SJCRH30 (cell line): ENCODE measurements around the gene USP34. TPM values are rescaled to one million over a fixed set of nuclear protein-coding genes. Genes with fewer than 3 reads are reported as not detected.
A peak's percentile ranks its signal among the peaks of the same experiment; 100 is the strongest.
"Not testable (repeated sequence)": the region's sequence is repeated elsewhere in the genome, so short reads cannot be mapped to it uniquely, and the experiment has no call there.

Experiments used
- DNase-seq, 2 experiments: peaks; one replicate each; pipeline ENCODE4 v3.0.0-alpha.2; 2015 to 2020
- H3K27ac ChIP-seq: fragments of 250-450 bp; sonication (Bioruptor Pico); 2 replicates; pipeline ENCODE4 v1.5.1; 2020; ENCODE audit warnings: mild to moderate bottlenecking, moderate library complexity
- H3K27me3 ChIP-seq: fragments of 250-450 bp; sonication (Bioruptor Pico); 2 replicates; pipeline ENCODE4 v1.5.1; 2020; ENCODE audit warnings: mild to moderate bottlenecking, moderate library complexity
- H3K36me3 ChIP-seq: fragments of 250-450 bp; sonication (Bioruptor Pico); 2 replicates; pipeline ENCODE4 v1.5.1; 2020; ENCODE audit warnings: mild to moderate bottlenecking, moderate library complexity
- H3K4me1 ChIP-seq: fragments of 250-450 bp; sonication (Bioruptor Pico); 2 replicates; pipeline ENCODE4 v1.5.1; 2020; ENCODE audit warnings: mild to moderate bottlenecking, moderate library complexity
- H3K4me3 ChIP-seq: fragments of 250-450 bp; sonication (Bioruptor Pico); 2 replicates; pipeline ENCODE4 v1.5.1; 2020; ENCODE audit warnings: mild to moderate bottlenecking, moderate library complexity
- H3K9me3 ChIP-seq: fragments of 250-450 bp; sonication (Bioruptor Pico); replicated peaks from 2 replicates; pipeline ENCODE4 v1.5.1; 2020; ENCODE audit warnings: mild to moderate bottlenecking, moderate library complexity
- total RNA-seq: library from RNA; depleted of rRNA; stranded (reverse); fragments of >200 nt; shearing (Covaris generic); gene quantifications from 2 replicates; pipeline ENCODE4 v1.2.3, GENCODE V29; 2014

The USP34 gene
- total RNA-seq, 1 experiment from 2014 or later, result 133 TPM

- no peak for DNase-seq
- no peaks in the 10 kb centered on the region for H3K27me3 ChIP-seq
- peaks cover 10% of the 10 kb centered on the region; the same call in 1 of the 2 replicates for H3K4me1 ChIP-seq
- no peak overlapping the region for H3K4me3 ChIP-seq
- H3K9me3 ChIP-seq, result no peaks in the 10 kb centered on the region
- H3K27ac ChIP-seq, result no peak overlapping the region
- peaks cover 55% of the 10 kb centered on the region for H3K36me3 ChIP-seq
These were observed 289.4 kb downstream of the USP34 start for GRCh38 chr2:61181382-61182058.

GRCh38 chr2:61180686-61181085, 290.2 kb downstream of the USP34 start:
- DNase-seq, result no peak
- Histone ChIP-seq H3K36me3 (peaks cover 47% of the 10 kb centered on the region), H3K27ac (no peak overlapping the region), H3K4me1 (peaks cover 10% of the 10 kb centered on the region; the same call in 1 of the 2 replicates), H3K27me3 (no peaks in the 10 kb centered on the region), H3K4me3 (no peak overlapping the region), H3K9me3 (no peaks in the 10 kb centered on the region)

GRCh38 chr2:61179701-61180639, 290.9 kb downstream of the USP34 start:
- no peak for DNase-seq
- Histone ChIP-seq H3K4me1 (peaks cover 10% of the 10 kb centered on the region; the same call in 1 of the 2 replicates), H3K27me3 (no peaks in the 10 kb centered on the region), H3K9me3 (no peaks in the 10 kb centered on the region), H3K4me3 (no peak overlapping the region), H3K36me3 (peaks cover 40% of the 10 kb centered on the region), H3K27ac (no peak overlapping the region)

- Histone ChIP-seq H3K9me3 (no peaks in the 10 kb centered on the region), H3K27ac (no peak overlapping the region), H3K4me3 (no peak overlapping the region), H3K36me3 (peaks cover 29% of the 10 kb centered on the region), H3K27me3 (no peaks in the 10 kb centered on the region), H3K4me1 (peaks cover 10% of the 10 kb centered on the region; the same call in 1 of the 2 replicates)
- DNase-seq, result peak in 1 of 2 experiments; percentile 37
These were observed 292.0 kb downstream of the USP34 start for GRCh38 chr2:61178603-61179545.

GRCh38 chr2:61177727-61178549, 292.9 kb downstream of the USP34 start:
- Histone ChIP-seq H3K4me3 (peak overlapping the region; percentile 81), H3K4me1 (peaks cover 10% of the 10 kb centered on the region; the same call in 1 of the 2 replicates), H3K27ac (peak overlapping the region; percentile 95), H3K36me3 (peaks cover 19% of the 10 kb centered on the region), H3K27me3 (no peaks in the 10 kb centered on the region), H3K9me3 (no peaks in the 10 kb centered on the region)
- DNase-seq, result peak; percentile 56 to 68

- Histone ChIP-seq H3K4me3 (peak overlapping the region; percentile 81), H3K27me3 (no peaks in the 10 kb centered on the region), H3K4me1 (peaks cover 10% of the 10 kb centered on the region; the same call in 1 of the 2 replicates), H3K27ac (peak overlapping the region; percentile 95), H3K36me3 (peaks cover 11% of the 10 kb centered on the region), H3K9me3 (no peaks in the 10 kb centered on the region)
- DNase-seq, result peak; percentile 94 to 97
These were observed 293.8 kb downstream of the USP34 start for GRCh38 chr2:61176755-61177726.

GRCh38 chr2:61175036-61175435, 295.9 kb downstream of the USP34 start:
- no peak overlapping the region for H3K4me3 ChIP-seq
- H3K4me1 ChIP-seq, result peaks cover 10% of the 10 kb centered on the region; the same call in 1 of the 2 replicates
- DNase-seq, result no peak
- H3K27me3 ChIP-seq, result no peaks in the 10 kb centered on the region
- no peak overlapping the region for H3K27ac ChIP-seq
- no peaks in the 10 kb centered on the region; the same call in 1 of the 2 replicates for H3K36me3 ChIP-seq
- H3K9me3 ChIP-seq, result no peaks in the 10 kb centered on the region

- no peak overlapping the region for H3K4me3 ChIP-seq
- DNase-seq, result no peak
- peaks cover 3% of the 10 kb centered on the region; the same call in 1 of the 2 replicates for H3K4me1 ChIP-seq
- no peaks in the 10 kb centered on the region for H3K27me3 ChIP-seq
- no peak overlapping the region for H3K27ac ChIP-seq
- 0 out of 2 replicates have a peak, but pooled peaks cover under 1% of the 10 kb centered on the region for H3K36me3 ChIP-seq
- no peaks in the 10 kb centered on the region for H3K9me3 ChIP-seq
These were observed 297.8 kb downstream of the USP34 start for GRCh38 chr2:61173116-61173515.

- H3K9me3 ChIP-seq, result no peaks in the 10 kb centered on the region
- H3K4me3 ChIP-seq, result no peak overlapping the region
These were observed 298.2 kb downstream of the USP34 start for GRCh38 chr2:61172671-61173070.

GRCh38 chr2:61167579-61167978, 303.3 kb downstream of the USP34 start:
- DNase-seq, result no peak
- H3K4me1 ChIP-seq, result no peaks in the 10 kb centered on the region
- no peak overlapping the region for H3K4me3 ChIP-seq
- no peak overlapping the region for H3K27ac ChIP-seq
- no peaks in the 10 kb centered on the region for H3K9me3 ChIP-seq
- H3K27me3 ChIP-seq, result no peaks in the 10 kb centered on the region
- 0 out of 2 replicates have a peak, but pooled peaks cover 2% of the 10 kb centered on the region for H3K36me3 ChIP-seq

More at GRCh38 chr2:61172671-61173070, 298.2 kb downstream of the USP34 start:
- no peak for DNase-seq
- Histone ChIP-seq H3K4me1 (no peaks in the 10 kb centered on the region), H3K27ac (no peak overlapping the region), H3K36me3 (0 out of 2 replicates have a peak, but pooled peaks cover 2% of the 10 kb centered on the region), H3K27me3 (no peaks in the 10 kb centered on the region)

- Histone ChIP-seq H3K27me3 (no peaks in the 10 kb centered on the region), H3K27ac (no peak overlapping the region), H3K4me3 (no peak overlapping the region), H3K4me1 (no peaks in the 10 kb centered on the region), H3K9me3 (no peaks in the 10 kb centered on the region), H3K36me3 (peaks cover 2% of the 10 kb centered on the region; the same call in 1 of the 2 replicates)
- DNase-seq, result no peak
These were observed 304.9 kb downstream of the USP34 start for GRCh38 chr2:61165946-61166345.

GRCh38 chr2:61165082-61165481, 305.8 kb downstream of the USP34 start:
- H3K27ac ChIP-seq, H3K4me1 ChIP-seq, H3K27me3 ChIP-seq, H3K9me3 ChIP-seq, H3K36me3 ChIP-seq, H3K4me3 ChIP-seq, DNase-seq: not testable (repeated sequence)
